Raji (cell line): ENCODE results near the gene SORBS2.

Source experiments
- POLR2A ChIP-seq: IDR thresholded peaks from 2 replicates; pipeline ENCODE4 v1.6.1; 2011; ENCODE audit warnings: low read depth, low read length, control low read depth; ENCODE audit not compliant: insufficient read depth

SORBS2 gene

GRCh38 chr4:185742766-185743165, 69.2 kb downstream of the SORBS2 start:
- TF ChIP-seq POLR2A = no peak

- no peak for TF ChIP-seq POLR2A
Observed at GRCh38 chr4:185741795-185742194, 70.2 kb downstream of the SORBS2 start.

GRCh38 chr4:185740471-185740873, 71.5 kb downstream of the SORBS2 start:
- TF ChIP-seq POLR2A = no peak

- no peak for TF ChIP-seq POLR2A
Observed at GRCh38 chr4:185738820-185739219, 73.2 kb downstream of the SORBS2 start.

- TF ChIP-seq POLR2A = no peak
Observed at GRCh38 chr4:185738038-185738552, 73.9 kb downstream of the SORBS2 start.

- no peak for TF ChIP-seq POLR2A
Observed at GRCh38 chr4:185737489-185738037, 74.4 kb downstream of the SORBS2 start.

- TF ChIP-seq POLR2A = no peak
Observed at GRCh38 chr4:185736882-185737281, 75.1 kb downstream of the SORBS2 start.

GRCh38 chr4:185735866-185736400, 76.1 kb downstream of the SORBS2 start:
- no peak for TF ChIP-seq POLR2A

- no peak for TF ChIP-seq POLR2A
Observed at GRCh38 chr4:185734930-185735329, 77.1 kb downstream of the SORBS2 start.

- no peak for TF ChIP-seq POLR2A
Observed at GRCh38 chr4:185734214-185734613, 77.8 kb downstream of the SORBS2 start.

GRCh38 chr4:185730849-185731608, 81.0 kb downstream of the SORBS2 start:
- TF ChIP-seq POLR2A = no peak

GRCh38 chr4:185730387-185730786, 81.6 kb downstream of the SORBS2 start:
- TF ChIP-seq POLR2A = no peak

- no peak for TF ChIP-seq POLR2A
Observed at GRCh38 chr4:185729391-185729804, 82.6 kb downstream of the SORBS2 start.

- no peak for TF ChIP-seq POLR2A
Observed at GRCh38 chr4:185728893-185729292, 83.1 kb downstream of the SORBS2 start.

GRCh38 chr4:185726931-185727330, 85.1 kb downstream of the SORBS2 start:
- no peak for TF ChIP-seq POLR2A

- TF ChIP-seq POLR2A = no peak
Observed at GRCh38 chr4:185723631-185724260, 88.2 kb downstream of the SORBS2 start.

- TF ChIP-seq POLR2A = no peak
Observed at GRCh38 chr4:185722029-185722316, 90.0 kb downstream of the SORBS2 start.
